Activated gamma-delta T cell treated with anti-CD3 and anti-CD28 coated beads, Interleukin-2, amount 50 U/mL, for 16 hours (primary cell): Measurements from ENCODE around the gene GDF2.

Experiments used
- DNase-seq: peaks from one replicate; pipeline ENCODE4 v3.0.0-alpha.2; 2020; ENCODE audit warnings: low read depth

GDF2 gene

GRCh38 chr10:47291682-47292081, 30.6 kb upstream of the GDF2 start:
- no peak for DNase-seq

GRCh38 chr10:47294057-47294456, 28.2 kb upstream of the GDF2 start:
- DNase-seq, result no peak

GRCh38 chr10:47294501-47294900, 27.8 kb upstream of the GDF2 start:
- DNase-seq, result no peak

- DNase-seq, result no peak
Measured at GRCh38 chr10:47295411-47295810, 26.8 kb upstream of the GDF2 start.

GRCh38 chr10:47296156-47296894, 25.9 kb upstream of the GDF2 start:
- no peak for DNase-seq

- DNase-seq, result no peak
Measured at GRCh38 chr10:47296941-47297340, 25.3 kb upstream of the GDF2 start.

GRCh38 chr10:47297866-47298540, 24.3 kb upstream of the GDF2 start:
- no peak for DNase-seq

GRCh38 chr10:47298715-47299114, 23.5 kb upstream of the GDF2 start:
- no peak for DNase-seq

- DNase-seq, result no peak
Measured at GRCh38 chr10:47299611-47300428, 22.4 kb upstream of the GDF2 start, which contains the start of gene GDF10. Gene GDF10 (plus strand): TSS chr10:47300197. CDS start chr10:47300652, 455 bp downstream.

- DNase-seq, result no peak
Measured at GRCh38 chr10:47300429-47300931, 21.8 kb upstream of the GDF2 start.

- no peak for DNase-seq
Measured at GRCh38 chr10:47301833-47302232, 20.4 kb upstream of the GDF2 start.

GRCh38 chr10:47303105-47303504, 19.1 kb upstream of the GDF2 start:
- no peak for DNase-seq

- no peak for DNase-seq
Measured at GRCh38 chr10:47303866-47304265, 18.4 kb upstream of the GDF2 start.

GRCh38 chr10:47305566-47305965, 16.7 kb upstream of the GDF2 start:
- DNase-seq, result no peak

- DNase-seq, result no peak
Measured at GRCh38 chr10:47306387-47307210, 15.7 kb upstream of the GDF2 start.

GRCh38 chr10:47307381-47307780, 14.9 kb upstream of the GDF2 start:
- DNase-seq, result no peak

- no peak for DNase-seq
Measured at GRCh38 chr10:47308775-47309174, 13.5 kb upstream of the GDF2 start.

GRCh38 chr10:47309408-47310089, 12.7 kb upstream of the GDF2 start:
- DNase-seq, result no peak

GRCh38 chr10:47310090-47310505, 12.2 kb upstream of the GDF2 start:
- DNase-seq, result no peak

- no peak for DNase-seq
Measured at GRCh38 chr10:47311193-47311931, 10.9 kb upstream of the GDF2 start.
